ENCODE data around the gene TSPEAR. TPM values are rescaled to one million over a fixed set of nuclear protein-coding genes. Genes with fewer than 3 reads are reported as not detected.
A peak's percentile ranks its signal among the peaks of the same experiment; 100 is the strongest.

The TSPEAR gene
- total RNA-seq, 1 experiment from 2014 or later: not detected

GRCh38 chr21:44706706-44707581 lies 4.4 kb downstream of the TSPEAR start:
- Histone ChIP-seq H3K27ac (no peak overlapping the region), H3K4me3 (no peak overlapping the region), H3K27me3 (no peaks in the 10 kb centered on the region), H3K36me3 (no peaks in the 10 kb centered on the region), H3K9me3 (replicated peaks) (no peaks in the 10 kb centered on the region), H3K4me1 (no peaks in the 10 kb centered on the region)
- DNase-seq: no peak

- Histone ChIP-seq H3K9me3 (replicated peaks) (no peaks in the 10 kb centered on the region), H3K27me3 (no peaks in the 10 kb centered on the region), H3K4me1 (no peaks in the 10 kb centered on the region), H3K36me3 (no peaks in the 10 kb centered on the region), H3K4me3 (no peak overlapping the region), H3K27ac (no peak overlapping the region)
- DNase-seq: no peak
These were observed 5.2 kb downstream of the TSPEAR start for GRCh38 chr21:44706026-44706705.

DNA sequence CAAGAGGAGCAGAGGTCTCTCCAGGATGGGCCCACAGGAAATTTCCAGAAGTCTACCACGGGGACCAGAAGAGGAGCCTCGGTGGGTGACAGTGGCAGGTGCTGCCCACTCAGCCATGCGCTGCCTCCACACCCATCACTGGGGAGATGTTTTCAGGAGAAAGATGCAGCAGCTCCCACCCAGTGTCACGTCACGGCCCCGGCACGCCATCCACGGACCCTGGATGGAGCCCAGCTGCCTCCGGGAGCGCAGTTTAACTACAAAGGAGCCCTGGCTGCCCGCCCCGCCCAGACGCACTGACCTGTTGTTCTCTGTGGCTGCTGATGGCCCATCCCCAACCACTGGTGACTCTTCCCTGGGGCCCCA lies 6.8 kb downstream of the TSPEAR start:
- Histone ChIP-seq H3K4me3 (no peak overlapping the region), H3K36me3 (no peaks in the 10 kb centered on the region), H3K4me1 (no peaks in the 10 kb centered on the region), H3K9me3 (replicated peaks) (no peaks in the 10 kb centered on the region), H3K27me3 (0 out of 2 replicates have a peak, but pooled peaks cover 3% of the 10 kb centered on the region), H3K27ac (no peak overlapping the region)
- DNase-seq: no peak

DNA sequence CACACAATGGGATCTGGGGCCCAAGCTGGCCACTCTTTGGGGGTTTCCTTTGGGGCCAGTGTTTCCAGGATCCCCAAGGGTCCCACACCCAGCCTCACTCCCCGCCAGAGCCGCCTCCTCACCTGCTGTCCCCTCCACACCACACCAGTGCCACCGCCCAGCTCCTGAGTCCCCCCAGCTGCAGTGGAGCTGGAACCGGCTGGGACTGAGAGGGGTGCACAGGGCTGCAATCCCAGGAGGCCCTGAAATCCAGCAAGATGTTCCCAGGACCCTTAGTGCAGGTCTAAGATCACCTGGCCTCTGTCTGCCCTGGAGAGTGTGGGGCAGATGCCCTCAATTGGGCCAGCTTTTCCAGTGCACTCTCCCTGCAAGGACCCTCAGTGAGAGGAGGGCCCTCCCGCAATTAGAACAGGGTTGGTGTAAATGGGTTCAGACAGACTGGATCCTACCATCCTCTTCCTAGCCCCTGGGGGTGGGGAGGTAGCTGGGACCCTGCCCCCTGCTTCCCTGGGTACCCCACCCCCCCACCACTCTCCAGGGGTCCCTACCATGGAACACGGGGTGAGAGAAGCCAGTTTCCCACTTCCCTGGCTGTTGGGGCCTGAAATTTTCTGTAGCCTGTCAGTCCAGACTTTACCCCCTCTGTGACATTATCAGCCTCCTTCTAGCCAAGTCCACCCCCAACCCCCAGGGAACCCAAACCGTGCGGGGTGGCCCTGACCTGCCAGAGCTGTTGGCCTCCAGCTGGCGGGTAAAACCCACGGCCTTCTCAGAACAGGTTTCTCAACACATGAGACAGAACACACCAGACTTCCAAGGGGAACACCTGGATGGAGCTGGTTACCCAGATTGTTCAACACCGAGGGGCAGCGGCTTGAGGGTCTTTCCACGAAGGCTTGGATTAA lies 7.4 kb downstream of the TSPEAR start:
- no peak overlapping the region for H3K27ac ChIP-seq
- H3K4me1 ChIP-seq: no peaks in the 10 kb centered on the region
- no peak for DNase-seq
- 0 out of 2 replicates have a peak, but pooled peaks cover 3% of the 10 kb centered on the region for H3K27me3 ChIP-seq
- no peak overlapping the region for H3K4me3 ChIP-seq
- H3K36me3 ChIP-seq: no peaks in the 10 kb centered on the region
- H3K9me3 ChIP-seq (replicated peaks): no peaks in the 10 kb centered on the region

DNA sequence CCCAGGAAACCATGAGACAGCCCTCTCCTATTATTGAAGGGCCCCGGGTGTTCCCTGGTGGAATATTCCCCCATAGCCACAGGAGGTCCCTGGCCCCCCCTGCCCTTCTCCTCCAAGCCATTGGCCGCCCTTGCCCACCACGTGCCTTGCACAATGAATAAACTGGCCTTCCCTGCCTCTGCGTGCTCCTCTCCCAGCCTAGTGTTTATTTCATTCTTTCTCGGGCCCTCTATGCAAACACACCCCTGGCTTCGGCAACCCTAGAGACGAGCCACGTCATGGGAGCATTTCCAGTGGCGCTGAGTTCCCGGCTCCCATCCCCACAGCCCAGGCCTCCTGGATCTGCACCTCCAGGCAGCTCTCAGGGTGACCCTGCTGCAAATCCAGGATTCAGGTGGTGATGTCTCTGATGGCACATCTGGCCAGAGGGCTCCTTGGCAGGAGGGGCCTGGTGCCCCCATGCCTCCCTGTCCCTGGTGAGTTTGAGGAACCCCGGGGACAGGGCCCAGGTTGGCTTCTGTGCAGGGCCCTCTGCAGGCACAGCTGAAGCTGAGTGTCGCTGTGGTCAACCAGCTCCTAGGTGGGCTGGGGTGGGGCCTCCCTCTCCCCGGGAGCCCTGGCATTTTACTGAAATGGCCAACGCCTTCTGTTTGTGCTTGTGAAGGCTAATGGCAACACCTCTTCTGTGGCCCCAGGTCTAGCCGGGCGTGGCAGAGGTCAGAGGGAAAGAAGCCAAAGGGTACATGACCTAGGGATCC lies 8.2 kb downstream of the TSPEAR start:
- no peak overlapping the region for H3K27ac ChIP-seq
- 0 out of 2 replicates have a peak, but pooled peaks cover 7% of the 10 kb centered on the region for H3K27me3 ChIP-seq
- DNase-seq: no peak

DNA sequence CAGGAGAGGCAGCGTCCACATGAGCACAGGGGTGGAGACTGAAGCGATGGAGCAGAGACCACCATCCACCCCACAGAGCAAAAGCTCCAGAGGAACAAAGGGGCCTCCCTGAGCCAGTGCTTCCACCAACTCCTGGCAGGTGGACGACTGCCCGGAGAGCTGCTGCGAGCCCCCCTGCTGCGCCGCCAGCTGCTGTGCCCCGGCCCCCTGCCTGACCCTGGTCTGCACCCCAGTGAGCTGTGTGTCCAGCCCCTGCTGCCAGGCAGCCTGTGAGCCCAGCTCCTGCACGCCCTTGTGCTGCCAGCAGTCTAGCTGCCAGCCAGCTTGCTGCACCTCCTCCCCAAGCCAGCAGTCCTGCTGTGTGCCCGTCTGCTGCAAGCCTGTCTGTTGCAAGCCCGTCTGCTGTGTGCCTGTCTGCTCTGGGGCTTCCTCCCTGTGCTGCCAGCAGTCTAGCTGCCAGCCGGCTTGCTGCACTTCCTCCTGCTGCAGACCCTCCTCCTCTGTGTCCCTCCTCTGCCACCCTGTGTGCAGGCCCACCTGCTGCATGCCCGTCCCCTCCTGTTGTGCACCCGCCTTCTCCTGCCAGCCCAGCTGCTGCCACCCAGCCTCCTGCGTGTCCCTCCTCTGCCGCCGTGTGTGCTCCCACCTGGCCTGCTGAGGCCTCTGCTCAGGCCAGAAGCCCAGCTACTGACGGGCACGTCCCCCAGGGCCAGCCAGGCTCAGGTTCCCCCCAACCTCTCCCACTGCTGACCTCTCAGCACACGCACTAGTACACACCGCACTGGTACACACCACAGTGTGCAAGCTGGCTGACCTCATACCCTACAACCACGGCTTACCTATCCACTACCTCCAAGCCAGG lies 9.0 kb downstream of the TSPEAR start:
- Histone ChIP-seq H3K36me3 (no peaks in the 10 kb centered on the region), H3K9me3 (replicated peaks) (no peaks in the 10 kb centered on the region), H3K4me1 (no peaks in the 10 kb centered on the region), H3K27ac (no peak overlapping the region), H3K4me3 (no peak overlapping the region), H3K27me3 (peaks cover 13% of the 10 kb centered on the region; the same call in 1 of the 2 replicates)
- peak; percentile 34 to 36 for DNase-seq

More for the DNA sequence above, 8.2 kb downstream of the TSPEAR start:
- Histone ChIP-seq H3K36me3 (no peaks in the 10 kb centered on the region), H3K4me3 (no peak overlapping the region), H3K4me1 (no peaks in the 10 kb centered on the region), H3K9me3 (replicated peaks) (no peaks in the 10 kb centered on the region)

DNA sequence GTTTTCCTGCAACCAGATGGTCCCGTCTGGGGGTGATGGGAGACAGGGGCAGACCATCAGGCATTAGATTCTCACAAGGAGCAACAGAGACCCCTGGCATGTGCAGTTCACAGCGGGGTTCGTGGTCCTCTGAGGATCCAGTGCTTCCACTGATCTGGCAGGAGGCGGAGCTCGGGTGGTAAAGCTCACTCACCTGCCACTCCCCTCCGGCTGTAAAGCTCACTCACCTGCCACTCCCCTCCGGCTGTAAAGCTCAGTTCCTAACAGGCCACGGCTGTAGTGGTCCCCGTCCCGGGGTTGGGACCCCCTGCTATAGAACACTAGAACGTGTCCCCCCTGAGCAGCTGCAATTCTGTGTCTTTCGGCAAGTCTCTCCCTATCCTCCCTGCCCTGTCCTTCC lies 9.8 kb downstream of the TSPEAR start:
- DNase-seq: no peak
- peaks cover 13% of the 10 kb centered on the region; the same call in 1 of the 2 replicates for H3K27me3 ChIP-seq
- H3K4me1 ChIP-seq: no peaks in the 10 kb centered on the region
- no peak overlapping the region for H3K27ac ChIP-seq
- no peaks in the 10 kb centered on the region for H3K9me3 ChIP-seq (replicated peaks)
- H3K36me3 ChIP-seq: no peaks in the 10 kb centered on the region
- no peak overlapping the region for H3K4me3 ChIP-seq

DNA sequence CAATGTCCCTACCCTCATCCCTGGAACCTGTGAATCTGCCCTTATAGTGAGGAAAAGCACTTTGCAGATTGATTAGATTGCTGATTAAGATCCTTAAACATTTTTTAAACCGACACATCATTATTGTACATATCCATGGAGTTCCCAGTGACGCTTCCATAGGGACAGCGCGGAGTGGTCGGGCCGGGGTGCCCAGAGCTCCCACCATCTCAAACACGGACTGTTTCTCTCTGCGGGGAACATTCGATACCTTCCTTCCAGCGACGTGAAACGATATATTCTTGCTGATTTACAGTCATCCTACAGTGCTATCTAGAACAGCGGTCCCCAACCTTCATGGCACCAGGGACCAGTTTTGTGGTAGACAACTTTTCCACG lies 10.4 kb downstream of the TSPEAR start:
- H3K27ac ChIP-seq: no peak overlapping the region

GRCh38 chr21:44700101-44701022 lies 11.0 kb downstream of the TSPEAR start:
- DNase-seq: no peak
- Histone ChIP-seq H3K4me3 (no peak overlapping the region), H3K4me1 (no peaks in the 10 kb centered on the region), H3K36me3 (no peaks in the 10 kb centered on the region), H3K9me3 (replicated peaks) (no peaks in the 10 kb centered on the region), H3K27me3 (peaks cover 13% of the 10 kb centered on the region; the same call in 1 of the 2 replicates), H3K27ac (no peak overlapping the region)

More for the DNA sequence above, 10.4 kb downstream of the TSPEAR start:
- H3K27me3 ChIP-seq: peaks cover 13% of the 10 kb centered on the region; the same call in 1 of the 2 replicates
- DNase-seq: no peak
- no peak overlapping the region for H3K4me3 ChIP-seq
- no peaks in the 10 kb centered on the region for H3K36me3 ChIP-seq
- H3K4me1 ChIP-seq: no peaks in the 10 kb centered on the region
- H3K9me3 ChIP-seq (replicated peaks): no peaks in the 10 kb centered on the region

DNA sequence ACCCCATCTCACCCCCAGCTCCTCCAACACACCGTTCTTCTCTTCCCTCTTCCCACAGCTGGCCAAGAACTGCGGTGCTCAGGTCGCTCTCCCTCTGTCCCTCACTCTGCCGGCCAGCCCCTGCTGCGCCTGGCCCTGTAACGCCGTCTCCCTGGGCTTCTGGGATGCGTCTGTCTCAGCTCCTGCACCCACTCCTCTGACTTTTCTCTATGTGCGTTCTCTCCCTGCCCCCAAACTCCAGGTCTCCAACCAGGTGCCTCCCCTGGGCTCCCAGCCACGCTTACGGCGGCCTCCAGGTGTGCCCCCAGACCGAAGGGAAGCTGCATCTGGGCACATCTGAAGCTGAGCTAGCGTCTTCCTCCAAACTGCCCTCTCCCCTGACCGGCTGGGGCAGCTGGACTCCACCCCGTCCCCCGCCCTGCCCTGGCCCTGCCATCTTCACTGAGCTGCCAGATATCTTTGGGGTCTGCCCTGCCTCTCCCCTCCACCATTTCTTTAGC lies 11.8 kb downstream of the TSPEAR start:
- DNase-seq: no peak
- H3K27ac ChIP-seq: no peak overlapping the region
- no peaks in the 10 kb centered on the region for H3K4me1 ChIP-seq
- no peaks in the 10 kb centered on the region for H3K9me3 ChIP-seq (replicated peaks)
- no peaks in the 10 kb centered on the region for H3K36me3 ChIP-seq
- peaks cover 13% of the 10 kb centered on the region; the same call in 1 of the 2 replicates for H3K27me3 ChIP-seq
- no peak overlapping the region for H3K4me3 ChIP-seq

DNA sequence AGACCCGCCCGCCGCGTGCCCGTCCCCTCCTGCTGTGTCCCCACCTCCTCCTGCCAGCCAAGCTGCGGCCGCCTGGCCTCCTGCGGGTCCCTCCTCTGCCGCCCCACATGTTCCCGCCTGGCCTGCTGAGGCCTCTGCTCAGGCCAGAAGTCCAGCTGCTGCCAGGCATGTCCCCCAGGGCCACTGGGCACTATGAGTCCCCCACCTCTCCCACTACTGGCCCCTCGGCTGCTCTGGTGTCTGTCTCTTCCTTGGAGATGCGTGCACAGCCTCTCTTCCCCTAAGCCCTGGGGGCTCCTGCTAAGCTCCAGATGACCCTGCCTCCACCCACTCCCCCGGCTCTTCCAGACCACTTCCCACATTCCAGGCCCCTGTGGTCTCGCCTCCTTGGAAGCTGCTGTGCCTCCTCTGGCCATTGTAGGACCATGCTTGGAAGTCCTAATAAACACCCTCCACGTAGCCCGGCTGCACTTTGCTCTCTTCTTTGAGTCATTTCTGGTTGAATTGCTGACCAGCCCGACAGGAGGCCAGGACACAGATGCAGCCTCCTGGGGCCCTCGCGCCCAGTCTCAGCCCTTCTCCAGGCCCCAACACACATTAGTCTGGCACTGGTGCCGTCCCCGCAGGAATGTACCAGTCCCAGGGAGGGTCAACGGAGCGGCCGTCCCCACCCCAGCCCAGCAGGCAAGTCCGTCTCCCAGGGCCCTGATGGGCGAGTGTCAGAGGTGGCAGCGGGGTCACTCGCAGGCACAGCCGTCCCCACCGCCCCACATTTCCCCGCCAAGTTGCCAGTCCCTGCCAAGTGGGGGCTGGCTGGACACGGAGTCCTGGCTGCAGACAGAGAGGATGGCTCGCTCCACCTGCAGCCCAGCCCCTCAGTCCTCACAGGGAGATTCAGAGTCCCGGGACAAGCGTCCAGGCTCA lies 13.3 kb downstream of the TSPEAR start:
- H3K27me3 ChIP-seq: peaks cover 13% of the 10 kb centered on the region; the same call in 1 of the 2 replicates
- no peaks in the 10 kb centered on the region for H3K4me1 ChIP-seq
- H3K4me3 ChIP-seq: no peak overlapping the region
- DNase-seq: peak in 1 of 2 experiments; percentile 24
- H3K27ac ChIP-seq: no peak overlapping the region
- H3K9me3 ChIP-seq (replicated peaks): peaks cover 8% of the 10 kb centered on the region; the same call in 1 of the 2 replicates
- H3K36me3 ChIP-seq: no peaks in the 10 kb centered on the region
